Measurements from ENCODE around the gene KRT32.

Gene KRT32

GRCh38 chr17:41457676-41458075, 9.5 kb downstream of the KRT32 start:
- Histone ChIP-seq H3K27me3 (ENCODE audit: insufficient read depth, poor library complexity, severe bottlenecking) (no peaks in the 10 kb centered on the region), H3K27ac (replicated peaks) (no peak overlapping the region), H3K4me3 (replicated peaks; ENCODE audit: insufficient read depth, low read length) (no peak overlapping the region)
- TF ChIP-seq CTCF (IDR thresholded peaks at IDR 0.05; ENCODE audit: insufficient read depth, low read length) = no peak
- no peak for TF ChIP-seq GABPA (IDR thresholded peaks at IDR 0.05; ENCODE audit: low read depth)
- no peak for TF ChIP-seq SPI1 (IDR thresholded peaks at IDR 0.05; ENCODE audit: borderline replicate concordance, low read depth)
- no peak for DNase-seq (ENCODE audit: low read depth in 1 of 2, low spot score in 1 of 2)

DNA sequence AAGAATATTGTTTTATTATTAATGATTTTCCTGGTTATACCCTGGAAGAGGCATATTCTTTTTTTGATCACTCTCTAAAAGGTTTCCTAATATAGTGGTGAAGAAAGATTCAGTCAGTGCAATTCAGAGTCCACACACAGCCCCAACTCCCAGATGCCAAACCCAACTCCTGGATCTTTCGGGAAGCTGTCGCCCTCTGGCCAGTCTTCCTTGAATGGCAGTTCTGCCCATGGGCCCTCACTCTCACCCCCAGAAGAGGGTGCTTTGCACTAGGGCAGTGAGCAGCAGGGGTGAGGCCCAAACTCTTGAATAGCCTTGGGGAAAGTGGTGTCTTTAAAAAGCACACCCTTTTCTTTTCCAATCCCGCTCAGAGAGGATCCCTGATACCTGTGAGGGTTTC, 11.0 kb downstream of the KRT32 start:
- Histone ChIP-seq H3K27me3 (ENCODE audit: insufficient read depth, poor library complexity, severe bottlenecking) (no peaks in the 10 kb centered on the region), H3K4me3 (replicated peaks; ENCODE audit: insufficient read depth, low read length) (no peak overlapping the region), H3K27ac (replicated peaks) (no peak overlapping the region)
- TF ChIP-seq GABPA (IDR thresholded peaks at IDR 0.05; ENCODE audit: low read depth) (no peak), POLR2AphosphoS5 (IDR thresholded peaks at IDR 0.05; ENCODE audit: low read depth) (no peak)
- TF ChIP-seq, protein P1, sequence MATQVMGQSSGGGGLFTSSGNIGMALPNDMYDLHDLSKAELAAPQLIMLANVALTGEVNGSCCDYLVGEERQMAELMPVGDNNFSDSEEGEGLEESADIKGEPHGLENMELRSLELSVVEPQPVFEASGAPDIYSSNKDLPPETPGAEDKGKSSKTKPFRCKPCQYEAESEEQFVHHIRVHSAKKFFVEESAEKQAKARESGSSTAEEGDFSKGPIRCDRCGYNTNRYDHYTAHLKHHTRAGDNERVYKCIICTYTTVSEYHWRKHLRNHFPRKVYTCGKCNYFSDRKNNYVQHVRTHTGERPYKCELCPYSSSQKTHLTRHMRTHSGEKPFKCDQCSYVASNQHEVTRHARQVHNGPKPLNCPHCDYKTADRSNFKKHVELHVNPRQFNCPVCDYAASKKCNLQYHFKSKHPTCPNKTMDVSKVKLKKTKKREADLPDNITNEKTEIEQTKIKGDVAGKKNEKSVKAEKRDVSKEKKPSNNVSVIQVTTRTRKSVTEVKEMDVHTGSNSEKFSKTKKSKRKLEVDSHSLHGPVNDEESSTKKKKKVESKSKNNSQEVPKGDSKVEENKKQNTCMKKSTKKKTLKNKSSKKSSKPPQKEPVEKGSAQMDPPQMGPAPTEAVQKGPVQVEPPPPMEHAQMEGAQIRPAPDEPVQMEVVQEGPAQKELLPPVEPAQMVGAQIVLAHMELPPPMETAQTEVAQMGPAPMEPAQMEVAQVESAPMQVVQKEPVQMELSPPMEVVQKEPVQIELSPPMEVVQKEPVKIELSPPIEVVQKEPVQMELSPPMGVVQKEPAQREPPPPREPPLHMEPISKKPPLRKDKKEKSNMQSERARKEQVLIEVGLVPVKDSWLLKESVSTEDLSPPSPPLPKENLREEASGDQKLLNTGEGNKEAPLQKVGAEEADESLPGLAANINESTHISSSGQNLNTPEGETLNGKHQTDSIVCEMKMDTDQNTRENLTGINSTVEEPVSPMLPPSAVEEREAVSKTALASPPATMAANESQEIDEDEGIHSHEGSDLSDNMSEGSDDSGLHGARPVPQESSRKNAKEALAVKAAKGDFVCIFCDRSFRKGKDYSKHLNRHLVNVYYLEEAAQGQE (IDR thresholded peaks at IDR 0.05; ENCODE audit: insufficient replicate concordance, low read depth) = no peak
- no peak for DNase-seq (ENCODE audit: low read depth in 1 of 2, low spot score in 1 of 2)

GRCh38 chr17:41455236-41455635, 11.9 kb downstream of the KRT32 start:
- DNase-seq (ENCODE audit: low read depth in 1 of 2, low spot score in 1 of 2) = no peak
- no peak for TF ChIP-seq CTCF (IDR thresholded peaks at IDR 0.05; ENCODE audit: insufficient read depth, low read length)
- no peaks in the 10 kb centered on the region for H3K27me3 ChIP-seq (ENCODE audit: insufficient read depth, poor library complexity, severe bottlenecking)
- H3K4me3 ChIP-seq (replicated peaks; ENCODE audit: insufficient read depth, low read length) = no peak overlapping the region
- H3K27ac ChIP-seq (replicated peaks) = no peak overlapping the region

DNA sequence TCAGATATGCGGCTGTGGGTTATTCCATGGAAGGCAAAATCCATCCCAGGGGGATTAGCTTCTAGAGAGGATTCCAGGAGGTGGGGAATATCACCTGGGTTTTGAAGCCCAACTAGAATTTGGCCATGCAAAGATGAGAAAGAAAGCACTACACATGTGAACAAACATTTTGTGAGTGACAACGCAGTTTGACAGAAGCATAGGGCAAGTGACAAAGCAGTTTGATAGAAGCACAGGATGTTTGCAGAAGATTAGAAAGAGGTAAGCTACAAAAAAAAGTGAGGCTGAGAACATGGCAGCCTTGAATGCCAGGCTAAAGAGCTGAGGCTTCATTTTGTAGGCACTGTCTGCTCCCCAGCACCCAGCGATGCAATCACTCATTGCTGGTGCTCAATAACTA, 14.1 kb downstream of the KRT32 start:
- no peak for DNase-seq (ENCODE audit: low read depth in 1 of 2, low spot score in 1 of 2)
- Histone ChIP-seq H3K27me3 (ENCODE audit: insufficient read depth, poor library complexity, severe bottlenecking) (no peaks in the 10 kb centered on the region), H3K4me3 (replicated peaks; ENCODE audit: insufficient read depth, low read length) (no peak overlapping the region)

More for the DNA sequence above, 14.1 kb downstream of the KRT32 start:
- no peak overlapping the region for H3K27ac ChIP-seq (replicated peaks)
- TF ChIP-seq POLR2AphosphoS5 (IDR thresholded peaks at IDR 0.05; ENCODE audit: low read depth) = no peak
- no peak for TF ChIP-seq GABPA (IDR thresholded peaks at IDR 0.05; ENCODE audit: low read depth)
- TF ChIP-seq CTCF (IDR thresholded peaks at IDR 0.05; ENCODE audit: insufficient read depth, low read length) = no peak
- TF ChIP-seq, protein P1 (IDR thresholded peaks at IDR 0.05; ENCODE audit: insufficient replicate concordance, low read depth) = no peak
- no peak for TF ChIP-seq SPI1 (IDR thresholded peaks at IDR 0.05; ENCODE audit: borderline replicate concordance, low read depth)
